NOMO-1 treated with dmso at 0.1 percent for 144 hours (cell line): Measurements from ENCODE around the gene DPEP1.
A peak's percentile ranks its signal among the peaks of the same experiment; 100 is the strongest.
"Not testable (repeated sequence)": the region's sequence is repeated elsewhere in the genome, so short reads cannot be mapped to it uniquely, and the experiment has no call there.

Experiments
- DNase-seq: peaks from one replicate; lab custom pipeline; 2025; ENCODE audit not compliant: unreplicated experiment; lab: John Stamatoyannopoulos, UW

DPEP1 gene

DNA sequence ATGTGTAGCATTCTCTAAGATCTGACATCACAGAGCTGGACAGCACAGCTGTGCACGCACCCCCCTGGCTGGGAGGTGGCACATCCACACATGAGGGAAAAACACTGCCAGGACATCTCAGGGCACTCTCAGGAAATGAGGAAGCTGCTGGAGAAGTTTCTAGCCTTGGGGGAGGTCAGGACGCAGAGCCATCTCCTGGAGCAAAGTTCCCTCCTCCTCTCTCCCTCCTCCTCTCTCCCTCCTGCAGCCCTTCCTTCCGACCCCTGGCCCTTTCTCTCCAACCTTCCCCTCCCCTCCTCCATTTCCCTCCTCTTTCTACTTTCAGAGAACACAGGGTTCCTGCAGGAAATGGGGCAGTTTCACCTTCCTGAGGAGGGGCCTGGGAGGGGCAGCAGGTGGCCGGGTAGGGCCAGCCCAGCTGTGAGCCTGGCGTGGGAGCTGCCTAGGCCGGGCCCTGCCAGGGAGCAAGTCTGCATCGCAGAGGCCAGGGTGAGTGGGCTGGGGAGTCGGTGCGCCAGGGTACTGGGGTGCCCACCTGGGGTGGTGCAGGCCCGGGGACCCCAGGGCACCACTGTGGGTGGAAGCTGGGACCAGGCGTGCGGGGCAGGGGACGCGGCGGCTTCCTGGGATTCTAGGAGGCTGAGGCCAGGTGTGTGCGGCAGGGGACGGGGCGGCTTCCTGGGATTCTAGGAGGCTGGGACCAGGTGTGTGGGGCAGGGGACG lies at the start of gene DPEP1:
DPEP1 (plus strand) TSS at position 412 of the 723 bp plus-strand sequence. CDS start 16,769 bp downstream, outside the sequence.
- DNase-seq, result no peak

DNA sequence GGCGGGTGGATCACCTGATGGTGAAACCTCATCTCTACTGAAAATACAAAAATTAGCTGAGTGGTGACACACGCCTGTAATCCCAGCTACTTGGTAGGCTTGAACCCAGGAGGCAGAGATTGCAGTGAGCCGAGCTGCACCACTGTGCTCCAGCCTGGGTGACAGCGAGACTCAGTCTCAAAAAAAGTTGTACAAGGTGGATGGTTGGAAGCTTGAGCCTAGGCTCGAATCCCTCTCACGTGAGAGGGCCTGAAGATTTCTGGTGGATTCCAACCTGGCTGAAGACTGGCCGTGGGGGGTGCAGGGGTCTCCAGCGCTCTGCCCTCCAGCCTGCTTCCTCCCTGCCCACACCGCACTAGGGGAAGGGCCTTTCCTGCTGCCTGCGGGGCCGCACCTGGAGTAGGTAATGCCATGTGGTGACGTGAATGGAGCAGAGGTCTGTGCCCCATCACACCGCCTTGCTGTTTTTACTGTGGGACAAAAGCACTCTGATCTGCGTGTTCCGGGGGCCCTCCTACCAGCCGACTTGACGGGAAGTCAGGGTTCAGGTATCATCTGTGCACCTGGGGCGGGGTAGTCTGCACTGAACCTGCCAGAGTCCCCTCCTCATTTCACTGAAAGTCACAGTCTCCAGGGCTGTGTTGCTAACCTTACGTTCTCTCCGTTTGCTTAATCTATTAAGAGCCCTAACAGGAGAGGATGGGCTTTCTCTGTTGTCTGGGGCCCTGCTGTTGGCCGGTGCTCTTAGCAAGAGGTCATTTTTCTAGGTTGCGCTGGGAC lies 48.8 kb upstream of the DPEP1 start:
- DNase-seq, result no peak

DNA sequence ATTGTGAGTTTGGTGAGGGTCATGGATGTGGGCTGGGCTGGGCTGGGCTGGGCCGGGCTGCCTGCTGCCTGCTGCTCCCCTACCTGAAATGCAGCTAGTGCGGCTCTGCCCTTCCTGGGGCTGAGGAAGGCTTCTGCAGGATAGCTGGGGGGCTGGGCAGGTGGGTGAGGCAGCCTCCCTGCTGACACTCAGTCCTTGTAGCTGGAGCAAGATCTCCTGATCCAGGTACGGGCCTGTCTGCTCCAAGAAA lies 48.3 kb upstream of the DPEP1 start:
- no peak for DNase-seq

DNA sequence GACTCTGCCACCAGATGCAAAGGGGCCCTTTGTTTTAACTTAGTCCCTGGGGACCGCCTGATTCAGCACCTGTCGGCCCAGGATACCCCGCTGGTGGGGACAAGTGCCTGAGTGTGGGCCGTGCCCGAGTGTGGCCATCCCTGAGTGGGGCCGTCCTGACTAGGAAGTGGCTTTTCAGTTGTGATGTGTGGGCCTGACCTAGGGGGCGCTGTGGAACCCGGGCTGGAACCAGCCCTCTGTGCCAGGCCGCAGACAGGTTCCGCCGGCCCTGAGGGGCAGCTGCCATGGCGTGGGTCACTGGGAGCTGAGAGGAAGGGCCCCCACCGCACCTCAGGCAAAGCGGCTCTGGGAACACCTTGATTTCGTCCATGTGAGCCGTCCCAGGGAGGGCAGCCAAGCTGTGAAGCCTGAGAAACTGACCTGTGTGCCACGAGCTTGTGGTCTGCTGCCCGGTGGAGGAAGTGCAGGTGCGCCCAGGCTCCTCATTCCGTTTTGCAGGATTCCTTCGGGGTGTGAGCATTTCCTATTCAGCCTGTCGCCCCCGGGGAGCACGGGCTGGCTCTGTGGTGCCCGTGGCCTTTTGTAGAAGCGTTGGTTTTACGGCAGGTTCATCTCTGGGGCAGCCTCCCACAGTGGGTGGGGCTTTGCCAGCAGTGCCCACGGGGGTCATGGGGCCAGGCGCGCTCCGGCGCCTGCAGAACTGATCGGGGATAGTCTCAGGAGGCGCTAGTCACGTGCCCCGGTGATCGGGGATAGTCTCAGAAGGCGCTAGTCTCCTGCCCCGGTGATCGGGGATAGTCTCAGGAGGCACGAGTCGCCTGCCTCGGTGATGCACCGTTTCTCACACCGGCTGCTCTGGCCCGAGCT lies 47.7 kb upstream of the DPEP1 start:
- peak; percentile 25 for DNase-seq

DNA sequence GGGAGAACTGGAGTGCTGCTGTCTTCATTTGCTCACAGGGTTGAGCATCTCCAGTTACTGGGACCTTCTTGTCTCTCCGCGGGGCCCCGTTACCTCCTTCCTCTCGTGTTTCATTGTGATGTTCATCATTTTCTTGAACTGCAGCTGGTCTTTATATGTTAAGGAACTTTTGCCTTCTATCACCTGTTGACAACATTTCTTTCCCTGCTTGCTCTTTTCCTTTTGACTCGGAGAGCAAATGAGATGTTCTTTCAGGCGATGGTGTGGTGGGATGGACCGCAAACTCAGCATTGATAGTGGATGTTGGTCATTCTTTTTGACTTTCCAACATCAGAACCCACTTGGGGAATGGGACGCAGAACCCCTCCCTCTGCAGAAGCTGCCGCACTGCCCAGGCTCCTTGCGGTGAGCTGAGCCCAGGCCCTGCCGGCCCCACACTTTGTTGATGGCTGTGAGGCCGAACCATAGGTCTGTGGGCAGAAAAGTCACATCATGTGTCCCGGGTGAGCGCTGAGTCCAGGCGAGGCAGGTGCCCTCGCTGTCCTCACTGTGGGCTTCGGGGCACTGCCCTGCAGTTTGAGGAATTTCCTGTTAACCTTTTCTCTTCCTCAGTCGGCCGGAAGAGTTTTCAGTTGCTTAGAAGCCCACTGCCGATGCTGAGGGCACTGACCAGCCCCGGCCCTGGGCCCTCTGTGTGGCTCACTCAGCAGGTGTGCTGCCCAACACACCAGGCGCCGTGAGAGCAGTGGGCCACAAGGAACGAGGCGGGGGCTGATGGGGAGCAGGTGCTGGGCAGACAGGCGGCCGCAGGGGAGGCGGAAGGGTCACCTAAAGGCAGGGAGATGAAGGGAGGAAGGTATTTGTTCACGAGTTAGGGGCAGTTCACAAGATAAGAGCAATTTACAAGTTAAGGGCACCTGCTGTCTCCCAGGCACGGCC lies 45.5 kb upstream of the DPEP1 start:
- DNase-seq, result no peak

DNA sequence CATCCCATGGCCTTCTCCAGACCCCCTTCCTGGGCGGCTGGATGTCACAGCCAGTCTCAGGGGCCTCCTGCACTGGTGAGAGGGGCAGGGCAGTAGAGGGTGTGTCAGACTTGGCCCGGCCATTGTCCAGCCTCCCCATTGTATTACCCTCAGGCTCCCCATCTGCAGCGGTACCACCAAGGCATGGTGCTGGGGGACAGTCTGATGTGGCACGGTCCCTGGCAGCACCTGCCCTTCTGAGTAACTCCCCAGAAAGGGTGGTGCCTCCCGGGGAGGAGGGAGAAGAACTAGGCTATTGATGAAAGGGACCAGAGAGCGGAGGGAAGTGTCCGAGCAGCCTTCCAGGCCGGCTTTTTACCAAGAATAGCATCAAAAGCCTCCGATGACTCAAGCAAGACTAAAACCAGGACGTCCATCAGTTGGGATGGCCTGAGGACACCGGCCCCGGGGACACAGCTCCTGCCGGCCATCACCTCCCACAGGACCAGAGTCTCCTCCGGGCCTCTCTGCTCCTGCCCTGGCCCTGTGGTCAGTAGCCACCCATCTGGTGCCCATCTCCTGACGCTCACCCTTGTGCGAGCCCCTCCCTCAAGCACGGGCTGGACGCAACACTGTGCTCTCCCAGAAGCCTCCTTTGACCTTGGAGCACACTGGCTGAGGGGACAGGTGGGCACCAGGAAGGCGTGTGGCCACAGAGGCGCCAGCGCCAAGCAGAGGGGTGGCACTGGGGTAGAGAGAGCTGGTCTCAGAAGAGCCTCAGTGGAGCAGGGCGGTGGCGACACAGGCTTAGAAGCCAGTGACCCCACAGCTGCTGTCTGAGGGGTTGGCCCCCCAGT lies 43.7 kb upstream of the DPEP1 start:
- no peak for DNase-seq

DNA sequence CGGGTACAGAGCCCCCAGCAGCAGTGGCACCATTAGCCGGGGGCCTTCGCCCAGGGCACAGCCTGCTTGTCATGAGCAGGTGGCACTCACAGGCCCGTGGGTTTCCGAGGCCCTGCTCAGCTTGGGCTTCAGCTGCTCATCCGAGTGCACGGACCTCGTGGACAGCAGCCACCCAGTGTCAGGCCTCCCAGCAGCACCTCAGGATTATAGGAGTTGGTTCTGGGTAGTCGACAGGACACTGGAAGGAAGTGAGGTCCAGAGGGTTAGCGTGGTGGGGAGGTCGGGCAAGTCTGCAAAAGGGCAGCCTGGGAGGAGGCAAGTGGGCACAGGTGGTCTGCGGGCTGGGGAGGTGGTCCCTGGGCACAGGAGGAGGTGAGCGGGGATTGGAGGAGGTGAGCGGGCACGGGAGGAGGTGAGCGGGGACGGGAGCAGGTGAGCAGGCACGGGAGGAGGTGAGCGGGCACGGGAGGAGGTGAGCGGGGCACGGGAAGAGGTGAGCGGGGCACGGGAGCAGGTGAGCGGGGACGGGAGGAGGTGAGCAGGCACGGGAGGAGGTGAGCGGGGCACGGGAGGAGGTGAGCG lies 43.0 kb upstream of the DPEP1 start:
- no peak for DNase-seq

DNA sequence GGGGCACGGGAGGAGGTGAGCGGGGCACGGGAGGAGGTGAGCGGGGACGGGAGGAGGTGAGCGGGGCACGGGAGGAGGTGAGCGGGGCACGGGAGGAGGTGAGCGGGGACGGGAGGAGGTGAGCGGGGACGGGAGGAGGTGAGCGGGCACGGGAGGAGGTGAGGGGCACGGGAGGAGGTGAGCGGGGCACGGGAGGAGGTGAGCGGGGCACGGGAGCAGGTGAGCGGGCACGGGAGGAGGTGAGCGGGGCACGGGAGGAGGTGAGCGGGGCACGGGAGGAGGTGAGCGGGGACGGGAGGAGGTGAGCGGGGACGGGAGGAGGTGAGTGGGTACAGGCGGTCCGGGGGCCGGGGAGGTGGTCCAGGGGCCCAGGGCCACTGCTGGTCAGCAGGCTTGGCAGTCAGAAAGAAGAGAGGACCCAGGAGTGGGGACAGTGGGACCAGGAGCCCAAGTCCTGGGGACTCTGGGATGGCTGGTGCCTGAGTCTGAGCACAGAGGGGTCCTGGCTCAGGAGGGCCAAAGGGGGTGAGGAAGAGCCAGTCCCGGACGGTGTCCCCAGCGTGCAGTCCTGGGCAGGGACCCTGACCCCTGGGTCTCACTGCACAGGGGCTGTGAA lies 42.4 kb upstream of the DPEP1 start:
- DNase-seq, result not testable (repeated sequence)

DNA sequence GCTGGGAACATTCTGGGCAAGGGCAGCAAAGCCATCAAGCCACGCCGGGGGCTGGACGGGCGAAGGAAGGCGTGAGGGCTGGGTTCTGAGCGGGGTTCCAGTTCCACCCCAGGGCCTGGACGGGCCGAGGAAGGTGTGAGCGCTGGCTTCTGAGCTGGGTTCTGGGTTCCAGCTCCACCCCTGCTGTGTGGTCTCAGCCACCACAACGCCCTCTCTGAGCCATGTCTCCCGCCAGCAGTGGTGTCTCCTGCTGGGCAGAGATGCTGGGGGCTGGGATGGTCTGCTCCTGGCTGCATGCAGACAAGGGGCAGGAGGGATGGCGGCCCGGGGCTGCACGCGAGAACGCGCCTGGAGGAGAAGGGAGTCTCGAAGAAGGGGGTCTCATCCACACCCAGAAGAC lies 41.8 kb upstream of the DPEP1 start:
- DNase-seq, result no peak

DNA sequence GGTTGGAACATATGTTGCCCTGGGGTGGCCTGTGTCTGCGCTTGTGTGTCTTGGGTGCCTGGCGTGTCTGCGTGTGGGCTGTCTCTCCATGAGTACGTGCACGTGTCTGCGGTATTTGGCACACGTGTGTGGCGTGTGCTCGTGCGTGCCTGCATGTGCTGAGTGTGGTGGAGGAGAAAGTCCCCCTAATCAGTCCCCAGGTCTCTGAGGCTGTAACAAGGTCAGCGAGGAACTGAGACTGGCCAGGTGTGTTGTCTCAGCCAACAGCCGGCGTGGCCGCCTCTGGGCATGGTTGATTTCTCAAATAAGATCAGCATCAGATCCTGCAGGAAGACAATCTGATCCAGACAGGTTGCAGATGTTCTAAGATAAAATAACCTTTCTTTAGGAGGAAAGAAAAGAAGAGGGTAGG lies 41.4 kb upstream of the DPEP1 start:
- DNase-seq, result no peak

DNA sequence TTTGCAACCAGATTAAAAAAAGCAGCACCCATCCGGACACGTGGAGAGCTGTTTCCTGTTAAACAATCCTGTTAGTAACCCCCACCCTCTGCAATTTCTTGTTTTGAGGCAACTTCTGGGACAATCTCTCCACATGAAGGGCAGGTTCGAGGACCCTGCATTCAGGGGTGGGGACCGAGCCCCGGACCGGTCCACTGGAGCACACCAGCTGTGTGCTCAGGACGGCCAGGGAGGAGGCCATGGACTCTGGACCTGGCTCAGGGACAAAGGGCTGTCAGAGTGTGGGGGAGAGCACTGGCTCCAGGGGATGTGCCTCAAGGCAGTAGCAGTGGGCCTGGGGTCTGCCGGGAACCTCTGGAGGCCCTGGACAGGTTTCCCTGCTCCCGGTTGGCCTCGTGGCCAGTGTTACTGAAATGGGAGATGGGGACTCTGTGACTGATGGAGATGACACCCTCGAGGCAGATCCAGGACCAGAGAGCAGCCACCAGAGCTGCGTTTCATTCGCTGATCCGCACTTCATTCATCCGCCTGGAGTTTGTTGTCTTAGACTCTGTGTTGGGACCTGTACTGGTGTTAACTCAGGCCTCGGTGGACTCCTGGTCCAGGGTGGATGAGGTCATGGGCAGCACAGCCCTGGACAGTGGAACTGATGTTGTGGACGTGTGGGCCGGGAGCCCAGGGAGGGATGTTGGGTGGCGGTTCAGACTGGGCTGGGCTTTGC lies 40.8 kb upstream of the DPEP1 start:
- DNase-seq, result no peak

DNA sequence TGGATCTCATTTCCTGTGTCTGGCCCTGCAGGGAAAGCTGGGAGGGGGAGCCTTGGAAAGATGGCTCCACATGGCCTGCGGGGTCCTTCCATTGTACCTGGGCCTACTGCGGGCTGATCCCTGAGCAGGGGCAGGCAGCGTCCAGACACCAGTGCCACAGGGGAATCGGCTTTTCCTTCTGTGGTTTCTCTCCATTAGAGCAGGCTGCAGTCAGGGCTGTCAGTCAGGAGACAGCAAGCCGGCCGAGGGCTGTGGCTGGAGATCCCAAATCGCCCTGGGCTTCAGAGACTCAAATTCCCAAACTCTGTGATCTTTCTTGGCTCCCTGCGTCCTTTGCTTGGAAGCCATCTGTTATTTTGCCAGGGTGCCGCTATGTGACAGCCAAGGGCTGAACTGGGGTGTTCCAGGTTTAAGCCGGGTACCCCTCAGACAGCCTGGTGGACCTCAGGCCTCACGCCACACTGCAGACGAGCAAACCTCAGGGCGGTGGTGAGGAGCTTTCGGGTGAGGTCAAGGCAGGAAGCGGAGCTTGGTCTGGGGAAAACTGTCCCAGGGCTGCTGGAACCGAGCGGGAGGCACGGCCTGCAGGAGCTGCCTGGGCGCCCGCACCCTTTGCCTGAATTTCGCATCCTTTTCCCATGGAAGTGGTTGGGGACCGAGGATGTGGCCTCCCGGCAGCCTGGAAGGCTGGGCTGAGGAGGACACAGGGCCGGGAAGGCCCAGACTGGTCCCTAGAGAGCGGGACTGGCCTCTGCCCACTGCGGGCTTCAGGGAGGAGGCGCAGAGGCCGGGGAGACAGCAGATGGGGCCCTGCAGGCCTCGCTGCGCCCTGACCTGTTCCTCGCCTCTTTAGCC lies 39.4 kb upstream of the DPEP1 start:
- no peak for DNase-seq

DNA sequence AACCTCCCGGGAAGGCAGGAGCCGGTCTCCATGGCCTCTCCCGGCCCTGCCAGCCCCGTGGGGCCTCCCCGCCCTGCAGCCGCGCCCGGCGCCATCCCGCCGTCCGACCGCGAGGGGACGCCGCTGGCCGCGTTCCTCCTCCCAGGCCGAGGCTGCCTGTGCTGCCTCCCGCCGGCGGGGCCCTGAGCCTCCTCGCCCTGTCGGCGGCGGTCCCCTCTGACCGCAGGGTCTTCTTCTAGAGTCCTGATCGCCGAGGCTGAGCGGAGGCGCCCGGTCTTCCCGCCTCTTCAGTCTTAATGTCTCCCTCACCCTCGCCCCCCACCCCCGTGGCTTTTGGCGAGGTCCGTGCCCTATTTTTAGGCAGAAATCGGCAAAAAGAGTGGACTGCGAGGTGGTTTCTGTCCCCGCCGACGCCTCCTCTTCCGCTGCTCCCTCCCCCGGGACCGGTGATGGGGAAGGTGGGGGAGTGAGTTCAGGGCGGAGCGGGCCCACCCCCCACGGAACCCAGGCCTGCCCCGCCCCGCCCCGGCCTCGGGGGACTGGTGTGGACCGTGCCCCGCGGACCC lies 38.7 kb upstream of the DPEP1 start:
- DNase-seq, result peak; percentile 37

DNA sequence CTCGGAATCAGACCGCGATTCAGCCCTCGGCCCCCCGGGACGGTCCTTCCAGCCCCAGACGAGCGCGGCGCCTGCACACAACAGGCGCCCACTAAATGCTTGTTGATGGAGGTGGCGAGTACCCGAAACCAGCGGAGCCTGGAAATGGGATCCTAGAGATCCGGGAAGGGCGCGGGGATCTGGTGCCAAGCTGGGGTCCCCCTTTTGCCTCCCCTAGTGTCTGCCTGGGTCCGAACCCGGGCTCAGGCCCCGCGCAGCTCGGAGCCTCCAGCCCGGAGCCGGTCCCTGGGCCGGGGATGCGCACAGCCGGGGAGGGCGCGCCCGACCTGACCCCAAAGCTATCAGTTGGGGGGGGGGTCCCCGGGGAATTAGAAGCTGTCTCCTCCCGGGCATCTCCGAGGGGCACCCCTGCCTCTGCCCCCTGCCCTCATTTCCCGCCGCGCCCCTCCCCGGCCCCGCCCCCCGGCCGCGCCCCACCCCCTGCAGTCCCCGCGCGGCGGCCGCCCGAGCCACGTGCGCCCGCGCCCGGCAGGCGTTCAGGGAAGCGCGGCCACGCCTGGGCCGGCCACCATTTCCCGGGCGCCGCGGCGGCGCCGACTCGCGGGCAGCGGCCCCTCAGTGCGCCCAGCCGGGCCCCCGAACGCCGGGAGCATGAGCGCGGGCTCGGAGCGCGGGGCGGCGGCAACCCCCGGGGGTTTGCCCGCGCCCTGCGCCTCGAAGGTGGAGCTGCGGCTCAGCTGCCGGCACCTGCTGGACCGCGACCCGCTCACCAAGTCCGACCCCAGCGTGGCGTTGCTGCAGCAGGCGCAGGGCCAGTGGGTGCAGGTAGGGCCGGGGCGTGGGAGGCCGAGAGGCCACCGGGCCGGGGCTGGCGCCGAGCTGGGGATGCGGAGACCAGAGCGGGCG lies 37.9 kb upstream of the DPEP1 start, which contains the start of gene CPNE7:
CPNE7 (plus strand) TSS at position 512 of the 906 bp plus-strand sequence; CDS start at position 652, 140 bp downstream.
- no peak for DNase-seq

DNA sequence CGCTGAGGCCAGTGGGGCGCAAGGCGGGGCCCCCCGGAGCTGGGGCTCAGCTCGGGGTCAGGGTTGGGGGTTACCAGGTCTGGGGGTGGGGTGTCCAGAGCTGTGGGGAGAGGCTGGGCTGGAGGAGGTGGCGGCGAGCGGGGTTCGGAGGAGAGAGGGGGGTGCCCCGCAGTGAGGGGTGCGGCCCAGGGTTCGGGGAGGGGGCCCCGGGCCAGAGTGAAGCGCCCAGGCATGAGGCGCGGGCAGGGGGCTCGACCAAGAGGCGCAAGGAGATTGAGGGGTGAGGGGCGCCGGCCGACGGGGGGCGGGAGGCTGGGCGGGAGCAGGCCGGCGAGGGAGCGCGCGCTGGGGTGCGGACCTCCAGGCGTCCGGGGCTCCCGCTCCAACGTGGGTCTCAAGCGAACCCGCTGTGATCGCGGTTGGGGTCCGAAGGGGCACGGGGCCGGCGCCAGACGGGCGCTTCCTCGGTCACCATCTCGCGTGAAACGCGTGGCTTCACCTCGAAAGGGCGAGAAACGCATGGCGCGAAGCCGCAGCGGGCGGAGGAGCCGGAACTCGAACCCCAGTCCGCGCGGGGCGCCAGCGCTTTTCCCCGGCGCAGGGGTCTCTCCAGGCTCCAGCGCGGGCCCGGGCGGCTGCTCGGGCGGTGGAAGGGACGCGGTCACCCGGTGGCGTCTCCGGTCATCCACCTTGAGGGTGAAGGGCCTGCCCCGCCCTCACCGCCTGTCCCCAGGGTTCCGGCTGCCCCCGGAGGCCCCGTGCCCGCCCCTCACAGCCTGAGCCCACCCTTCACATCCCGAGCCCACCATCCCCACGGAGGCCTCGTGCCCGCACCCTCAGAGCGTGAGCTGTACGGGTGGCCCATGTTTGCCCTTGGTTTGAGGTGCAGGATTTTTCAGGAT lies 37.0 kb upstream of the DPEP1 start:
- DNase-seq, result no peak
